K562 (cell line): ENCODE results near the gene MMP28. TPM values are rescaled to one million over a fixed set of nuclear protein-coding genes. Genes with fewer than 3 reads are reported as not detected.

Experiments
- CHD7 ChIP-seq: fragments of 200-600 bp; sonication (generic); IDR thresholded peaks from one replicate; pipeline ENCODE4 v1.6.1; 2012; ENCODE audit warnings: mild to moderate bottlenecking, low read depth, low read length, inconsistent platforms
- NUFIP1 ChIP-seq: fragments of 450-650 bp; IDR thresholded peaks from 2 replicates; pipeline ENCODE4 v1.6.1; 2018; ENCODE audit not compliant: partially characterized antibody
- ZNF561 ChIP-seq: fragments of 450-650 bp; formaldehyde crosslinking; conservative IDR thresholded peaks from 2 replicates; pipeline ENCODE4 v1.4.0; 2020; ENCODE audit warnings: mild to moderate bottlenecking, moderate library complexity
- polyA plus RNA-seq, 8 experiments: library from polyadenylated mRNA; depleted of rRNA in 4 of 8; stranded (reverse) in 5 of 8; unstranded in 3 of 8; fragments of >200 nt; fragmentation: Nextera tagmentation in 2 of 8; fragmentation: Illumina TruSeq in 1 of 8; extraction: Ambion mirVana in 2 of 8; extraction: Trizol in 1 of 8; gene quantifications; 2 replicates each; pipeline versions ENCODE4 v1.2.1 to v1.2.3, GENCODE V29; 2011 to 2014; ENCODE audit warnings: inconsistent platforms in 1 of 8, missing spikeins in 1 of 8
- total RNA-seq, 7 experiments: library from RNA; depleted of rRNA in 6 of 7; stranded (reverse); fragments of >200 nt in 6 of 7; fragmentation: Illumina TruSeq in 2 of 7; extraction: Trizol in 2 of 7; gene quantifications; 2 replicates each; pipeline versions ENCODE4 v1.2.1 to v1.2.3, GENCODE V29; 2011 to 2021; ENCODE audit warnings: low replicate concordance in 1 of 7

Gene MMP28
- total and polyA plus RNA-seq, 9 of the 15 experiments (the other 6 are each of a cell fraction or from before 2014, with no cell fraction given): not detected

DNA sequence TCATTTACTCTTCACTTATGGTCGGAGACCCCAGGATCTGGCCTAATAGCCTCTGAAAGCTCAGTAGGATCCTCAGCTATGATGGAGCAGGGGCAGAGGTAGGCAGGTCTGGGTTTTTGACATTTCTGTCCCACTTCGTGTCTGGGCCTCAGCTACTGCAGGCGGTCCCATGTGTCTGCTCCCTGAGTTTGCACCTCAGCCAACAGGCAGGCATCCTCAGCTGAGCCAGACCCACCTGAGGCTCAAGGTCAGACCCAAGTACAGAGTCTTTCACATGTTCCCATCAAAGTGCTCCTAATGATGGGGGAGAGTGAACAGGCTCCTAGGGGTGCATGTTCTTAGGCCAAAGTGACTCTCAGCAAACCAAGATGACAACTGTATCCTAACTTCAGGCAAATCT lies 66.9 kb downstream of the MMP28 start (continued):
- no peak for TF ChIP-seq CHD7
- no peak for TF ChIP-seq ZNF561 (CRISPR knock-in tag)
- TF ChIP-seq NUFIP1: no peak
